CD14-positive monocyte (primary cell): ENCODE results near the gene DPP8. TPM values are rescaled to one million over a fixed set of nuclear protein-coding genes. Genes with fewer than 3 reads are reported as not detected.
A peak's percentile ranks its signal among the peaks of the same experiment; 100 is the strongest.

Source experiments
- DNase-seq, 3 donors: peaks; one replicate each; pipeline ENCODE4 v3.0.0-alpha.2; 2011 to 2022
- H2AFZ ChIP-seq: 2 replicates; pipeline ENCODE4 v1.6.0; 2012; ENCODE audit warnings: mild to moderate bottlenecking, low read depth, low read length, inconsistent platforms; ENCODE audit not compliant: insufficient read depth, poor library complexity, severe bottlenecking
- H3K27ac ChIP-seq, 2 donors: 1 replicate in 1 of 2; 2 replicates in 1 of 2; pipeline ENCODE4 v1.5.1; 2012 to 2013; ENCODE audit warnings: low read length in 2 of 2, control low read depth in 1 of 2, inconsistent platforms in 1 of 2, low read depth in 1 of 2, mild to moderate bottlenecking in 1 of 2
- H3K27me3 ChIP-seq, 2 donors: one replicate each; pipeline versions ENCODE4 v1.6.0 to v1.6.1; 2011 to 2013; ENCODE audit warnings: low read length in 2 of 2; ENCODE audit not compliant: control insufficient read depth in 2 of 2, insufficient read depth in 2 of 2
- H3K36me3 ChIP-seq, 2 donors: replicated peaks in 1 of 2; 1 replicate in 1 of 2; 2 replicates in 1 of 2; pipeline versions ENCODE4 v1.5.1 to v1.6.1; 2012 to 2013; ENCODE audit warnings: low read length in 2 of 2, control low read depth in 1 of 2, inconsistent platforms in 1 of 2, mild to moderate bottlenecking in 1 of 2; ENCODE audit not compliant: insufficient read depth in 2 of 2, control insufficient read depth in 1 of 2
- H3K4me1 ChIP-seq, 2 donors: 1 replicate in 1 of 2; 2 replicates in 1 of 2; pipeline versions ENCODE4 v1.5.1 to v1.6.1; 2012 to 2013; ENCODE audit warnings: low read length in 2 of 2, control low read depth in 1 of 2, inconsistent platforms in 1 of 2, mild to moderate bottlenecking in 1 of 2, moderate library complexity in 1 of 2; ENCODE audit not compliant: insufficient read depth in 2 of 2, control insufficient read depth in 1 of 2
- H3K4me2 ChIP-seq: replicated peaks from 2 replicates; pipeline ENCODE3; 2012; ENCODE audit warnings: low read length, moderate library complexity, mild to moderate bottlenecking; ENCODE audit not compliant: poor library complexity, severe bottlenecking; ENCODE audit errors: extremely low read depth
- H3K4me3 ChIP-seq, 3 experiments: fragments of 200-600 bp in 1 of 3; sonication (generic) in 1 of 3; replicated peaks in 1 of 3; 1 replicate in 2 of 3; 2 replicates in 1 of 3; pipeline ENCODE4 v1.5.1; 2011 to 2013; ENCODE audit warnings: low read length in 3 of 3, mild to moderate bottlenecking in 3 of 3, control low read depth in 2 of 3, low read depth in 2 of 3, inconsistent platforms in 1 of 3, moderate library complexity in 1 of 3
- H3K79me2 ChIP-seq: 2 replicates; pipeline ENCODE4 v1.6.0; 2012; ENCODE audit warnings: mild to moderate bottlenecking, control low read depth, inconsistent platforms, low read length, moderate library complexity; ENCODE audit not compliant: insufficient read depth
- H3K9ac ChIP-seq: 2 replicates; pipeline ENCODE4 v1.6.0; 2017; ENCODE audit warnings: low read length, mild to moderate bottlenecking; ENCODE audit not compliant: insufficient read depth, poor library complexity, severe bottlenecking
- H3K9me3 ChIP-seq, 2 donors: replicated peaks in 1 of 2; 1 replicate in 1 of 2; 2 replicates in 1 of 2; pipeline versions ENCODE4 v1.5.1 to v1.6.1; 2012 to 2013; ENCODE audit warnings: low read length in 2 of 2, control low read depth in 1 of 2; ENCODE audit not compliant: control insufficient read depth in 1 of 2, insufficient read depth in 1 of 2
- H4K20me1 ChIP-seq: 2 replicates; pipeline ENCODE4 v1.6.0; 2012; ENCODE audit warnings: mild to moderate bottlenecking, low read length, control low read depth, moderate library complexity; ENCODE audit not compliant: insufficient read depth
- H3K27ac Mint-ChIP-seq, 7 donors: one replicate each; pipeline ENCODE4 v1.8.0; 2020; ENCODE audit warnings: mild to moderate bottlenecking in 7 of 7, mixed read lengths in 7 of 7, moderate library complexity in 6 of 7, inconsistent platforms in 2 of 7
- H3K27me3 Mint-ChIP-seq, 3 donors: one replicate each; pipeline ENCODE4 v1.8.0; 2021 to 2022; ENCODE audit warnings: low read depth in 3 of 3, mild to moderate bottlenecking in 3 of 3, mixed read lengths in 3 of 3, moderate library complexity in 3 of 3, inconsistent platforms in 1 of 3
- H3K36me3 Mint-ChIP-seq, 2 donors: one replicate each; pipeline ENCODE4 v1.8.0; 2020; ENCODE audit warnings: mixed read lengths in 2 of 2, inconsistent platforms in 1 of 2, mild to moderate bottlenecking in 1 of 2
- H3K4me1 Mint-ChIP-seq: one replicate; pipeline ENCODE4 v1.8.0; 2020; ENCODE audit warnings: mild to moderate bottlenecking, mixed read lengths
- H3K4me3 Mint-ChIP-seq, 2 donors: one replicate each; pipeline ENCODE4 v1.8.0; 2020; ENCODE audit warnings: mild to moderate bottlenecking in 2 of 2, mixed read lengths in 2 of 2, moderate library complexity in 1 of 2
- H3K9me3 Mint-ChIP-seq, 7 donors: one replicate each; pipeline ENCODE4 v1.8.0; 2020 to 2022; ENCODE audit warnings: mixed read lengths in 7 of 7, mild to moderate bottlenecking in 6 of 7, moderate library complexity in 6 of 7, inconsistent platforms in 2 of 7
- WGBS: methylation state at CpG from one replicate; pipeline ENCODE4 v1.1.5; 2013; ENCODE audit warnings: missing lambda C conversion rate; ENCODE audit not compliant: insufficient coverage; 5-methylcytosine and 5-hydroxymethylcytosine counted together
- intact Hi-C, 2 donors: fragments of 100-400 bp; cut with micrococcal nuclease; formaldehyde crosslinking; loops; one replicate each; pipeline versions ENCODE4 v1.15.0 to v1.15.1; 2023
- polyA plus RNA-seq, 3 donors: library from polyadenylated mRNA; depleted of rRNA in 1 of 3; unstranded in 2 of 3; stranded (reverse) in 1 of 3; fragments of 300-500 nt in 2 of 3; fragments of >200 nt in 1 of 3; fragmentation: Illumina TruSeq in 2 of 3; gene quantifications; 1 replicate in 2 of 3; 2 replicates in 1 of 3; pipeline ENCODE4 v1.2.3, GENCODE V29; 2012 to 2021
- TF ChIP-seq, protein P1 (sequence below): fragments of 200-600 bp; IDR thresholded peaks from one replicate; pipeline ENCODE4 v1.8.0; 2022; ENCODE audit warnings: antibody characterized with exemption, mild to moderate bottlenecking

DPP8 gene
- polyA plus RNA-seq, 3 donors, result 18.3 to 48.3 (median 38.7) TPM

- H3K4me3 Mint-ChIP-seq, result peak overlapping the region in 1 of 2 donors; percentile 54
- H3K79me2 ChIP-seq, result no peaks in the 10 kb centered on the region
- no peak overlapping the region for H3K27ac ChIP-seq
- 26% methylated on average over 11 of the region's 17 CpGs for WGBS
- H3K9ac ChIP-seq, result no peak overlapping the region
- H2AFZ ChIP-seq, result no peak overlapping the region
- no peak overlapping the region for H3K27ac Mint-ChIP-seq
- H4K20me1 ChIP-seq, result no peaks in the 10 kb centered on the region
- H3K27me3 ChIP-seq, result peaks cover 27 to 63% of the 10 kb centered on the region in 2 donors
- peaks cover 12% of the 10 kb centered on the region for H3K4me1 Mint-ChIP-seq
- H3K4me2 ChIP-seq, result no peak overlapping the region
- H3K4me3 ChIP-seq, result no peak overlapping the region
- H3K36me3 Mint-ChIP-seq, result peaks cover 3 to 6% of the 10 kb centered on the region in 2 donors
- TF ChIP-seq, protein P1, sequence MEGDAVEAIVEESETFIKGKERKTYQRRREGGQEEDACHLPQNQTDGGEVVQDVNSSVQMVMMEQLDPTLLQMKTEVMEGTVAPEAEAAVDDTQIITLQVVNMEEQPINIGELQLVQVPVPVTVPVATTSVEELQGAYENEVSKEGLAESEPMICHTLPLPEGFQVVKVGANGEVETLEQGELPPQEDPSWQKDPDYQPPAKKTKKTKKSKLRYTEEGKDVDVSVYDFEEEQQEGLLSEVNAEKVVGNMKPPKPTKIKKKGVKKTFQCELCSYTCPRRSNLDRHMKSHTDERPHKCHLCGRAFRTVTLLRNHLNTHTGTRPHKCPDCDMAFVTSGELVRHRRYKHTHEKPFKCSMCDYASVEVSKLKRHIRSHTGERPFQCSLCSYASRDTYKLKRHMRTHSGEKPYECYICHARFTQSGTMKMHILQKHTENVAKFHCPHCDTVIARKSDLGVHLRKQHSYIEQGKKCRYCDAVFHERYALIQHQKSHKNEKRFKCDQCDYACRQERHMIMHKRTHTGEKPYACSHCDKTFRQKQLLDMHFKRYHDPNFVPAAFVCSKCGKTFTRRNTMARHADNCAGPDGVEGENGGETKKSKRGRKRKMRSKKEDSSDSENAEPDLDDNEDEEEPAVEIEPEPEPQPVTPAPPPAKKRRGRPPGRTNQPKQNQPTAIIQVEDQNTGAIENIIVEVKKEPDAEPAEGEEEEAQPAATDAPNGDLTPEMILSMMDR, result no peak
- H3K9me3 ChIP-seq, result peaks cover 0 to 28% of the 10 kb centered on the region in 2 donors
- H3K27me3 Mint-ChIP-seq, result peaks cover 65 to 84% (median 74%) of the 10 kb centered on the region in 3 donors
- H3K36me3 ChIP-seq, result no peaks in the 10 kb centered on the region
- intact Hi-C loops, result no loop called here
- DNase-seq, result no peak
- peaks cover 0 to 20% (median 8%) of the 10 kb centered on the region in 7 donors for H3K9me3 Mint-ChIP-seq
- peaks cover 7 to 14% of the 10 kb centered on the region in 2 donors for H3K4me1 ChIP-seq
These were observed 96.5 kb downstream of the DPP8 start for GRCh38 chr15:65420975-65421359.

DNA sequence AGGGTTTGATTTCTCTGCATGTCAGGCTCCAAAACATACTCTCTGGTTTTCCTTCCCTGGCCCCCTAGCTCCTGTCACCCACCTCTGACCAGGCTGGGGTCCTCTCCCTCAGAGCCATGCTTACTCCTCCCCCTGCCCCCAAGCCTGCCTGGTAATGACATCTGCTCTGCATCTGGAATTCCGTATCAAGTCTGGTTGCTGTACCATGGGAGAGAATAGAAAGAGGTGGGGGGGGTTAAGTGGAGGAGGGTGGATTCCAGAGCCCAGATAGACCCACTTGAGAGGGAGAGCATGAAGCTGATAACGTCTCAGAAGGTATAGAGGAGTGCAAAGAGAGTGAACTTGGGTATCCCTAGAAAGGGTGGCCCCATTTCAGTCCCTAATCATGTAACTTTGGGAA, 98.9 kb downstream of the DPP8 start:
- no peak overlapping the region for H3K27ac Mint-ChIP-seq
- TF ChIP-seq, protein P1, result no peak
- Histone ChIP-seq H3K4me1 (peaks cover 7 to 14% of the 10 kb centered on the region in 2 donors), H3K36me3 (no peaks in the 10 kb centered on the region), H3K9me3 (peaks cover 0 to 23% of the 10 kb centered on the region in 2 donors), H3K27ac (no peak overlapping the region), H3K4me3 (no peak overlapping the region), H3K27me3 (peaks cover 21 to 48% of the 10 kb centered on the region in 2 donors), H3K4me2 (no peak overlapping the region), H4K20me1 (no peaks in the 10 kb centered on the region), H3K9ac (no peak overlapping the region), H2AFZ (no peak overlapping the region), H3K79me2 (no peaks in the 10 kb centered on the region)
- peaks cover 50 to 63% (median 56%) of the 10 kb centered on the region in 3 donors for H3K27me3 Mint-ChIP-seq
- peaks cover 0 to 16% (median 8%) of the 10 kb centered on the region in 7 donors for H3K9me3 Mint-ChIP-seq
- H3K4me1 Mint-ChIP-seq, result peaks cover 12% of the 10 kb centered on the region
- peaks cover 3 to 6% of the 10 kb centered on the region in 2 donors for H3K36me3 Mint-ChIP-seq
- intact Hi-C loops, result no loop called here
- DNase-seq, result no peak
- peak overlapping the region in 1 of 2 donors; percentile 23 for H3K4me3 Mint-ChIP-seq
- WGBS, result 100% methylated on average over 2 of the region's 2 CpGs
